GM12878 (cell line): ENCODE measurements around the gene SCN8A. TPM values are rescaled to one million over a fixed set of nuclear protein-coding genes. Genes with fewer than 3 reads are reported as not detected.

Source experiments
- ATAC-seq: fragments of 200-7000 bp; cut with Tn5 transposase; 3 replicates; pipeline ENCODE4 v1.9.1; 2020; ENCODE audit warnings: mild to moderate bottlenecking, moderate library complexity
- BruUV-seq: library from RNA; stranded (reverse); fragments of 400-500 nt; replicated peaks from 2 replicates; lab custom pipeline; 2021; lab: Mats Ljungman, UMichigan
- CTCF ChIA-PET: fragments of 300-600 bp; sonication (Branson Sonifier 250); formaldehyde crosslinking; extraction: SDS; loops from one replicate; lab custom pipeline; 2021; ENCODE audit warnings: inconsistent platforms; lab: Yijun Ruan, JAX
- POLR2A ChIA-PET: fragments of 350-600 bp; formaldehyde crosslinking; extraction: SDS; loops from one replicate; lab custom pipeline; 2021; ENCODE audit warnings: inconsistent platforms; lab: Charles Lee
- RAD21 ChIA-PET: fragments of 300-600 bp; sonication (Branson Sonifier 250); formaldehyde crosslinking; loops from one replicate; lab custom pipeline; 2023; ENCODE audit warnings: antibody characterized with exemption; ENCODE audit not compliant: unreplicated experiment; lab: Charles Lee
- SMC1A ChIA-PET: fragments of 300-600 bp; sonication (Branson Sonifier 250); formaldehyde crosslinking; loops from one replicate; lab custom pipeline; 2023; ENCODE audit not compliant: unreplicated experiment, uncharacterized antibody; lab: Charles Lee
- DNase-seq: peaks from one replicate; pipeline ENCODE4 v3.0.0-alpha.2; 2011; ENCODE audit warnings: low read depth, low spot score
- FAIRE-seq: peaks from 3 replicates; lab custom pipeline; 2011; peaks lifted over from hg19 to GRCh38; lab: Jason Lieb, UNC
- H2AFZ ChIP-seq: 2 replicates; pipeline ENCODE4 v1.6.0; 2011; ENCODE audit warnings: low read depth, low read length, control low read depth; ENCODE audit not compliant: control insufficient read depth
- H3K27ac ChIP-seq: 2 replicates; pipeline ENCODE4 v1.5.1; 2011; ENCODE audit warnings: control low read depth; ENCODE audit not compliant: control insufficient read depth, insufficient read depth
- H3K27me3 ChIP-seq, 2 experiments: replicated peaks in 1 of 2; 2 replicates each; pipeline versions ENCODE4 v1.6.0 to v1.6.1; 2011; ENCODE audit warnings: low read length in 1 of 2; ENCODE audit not compliant: control insufficient read depth in 2 of 2, insufficient read depth in 2 of 2
- H3K36me3 ChIP-seq, 2 experiments: 2 replicates each; pipeline ENCODE4 v1.5.1; 2011; ENCODE audit warnings: low read length in 1 of 2; ENCODE audit not compliant: control insufficient read depth in 2 of 2, insufficient read depth in 2 of 2
- H3K4me1 ChIP-seq: 2 replicates; pipeline ENCODE4 v1.6.1; 2011; ENCODE audit warnings: mild to moderate bottlenecking, low read length, moderate library complexity, mixed read lengths; ENCODE audit not compliant: control insufficient read depth, insufficient read depth
- H3K4me2 ChIP-seq: 2 replicates; pipeline ENCODE4 v1.6.0; 2011; ENCODE audit warnings: control low read depth; ENCODE audit not compliant: control insufficient read depth, insufficient read depth
- H3K4me3 ChIP-seq: fragments of 200-600 bp; sonication (generic); 2 replicates; pipeline ENCODE4 v1.5.1; 2016
- H3K79me2 ChIP-seq: 2 replicates; pipeline ENCODE4 v1.6.0; 2011; ENCODE audit warnings: low read length; ENCODE audit not compliant: control insufficient read depth, insufficient read depth
- H3K9ac ChIP-seq: 2 replicates; pipeline ENCODE4 v1.8.0; 2011; ENCODE audit warnings: low read length, control low read depth, mixed read lengths; ENCODE audit not compliant: control insufficient read depth, insufficient read depth
- H3K9me3 ChIP-seq: replicated peaks from 3 replicates; pipeline ENCODE4 v1.5.1; 2011; ENCODE audit warnings: mild to moderate bottlenecking, low read length; ENCODE audit not compliant: control insufficient read depth, insufficient read depth
- H4K20me1 ChIP-seq: 2 replicates; pipeline ENCODE4 v1.6.0; 2011; ENCODE audit not compliant: control insufficient read depth, insufficient read depth
- BRCA1 ChIP-seq: IDR thresholded peaks from 2 replicates; pipeline ENCODE4 v1.6.1; 2011; ENCODE audit warnings: low read depth, low read length, improper control_type of control experiment
- CHD2 ChIP-seq: IDR thresholded peaks from 2 replicates; pipeline ENCODE4 v1.6.1; 2011; ENCODE audit warnings: low read depth, low read length, improper control_type of control experiment, borderline replicate concordance
- CUX1 ChIP-seq: IDR thresholded peaks from 2 replicates; pipeline ENCODE4 v1.6.1; 2012; ENCODE audit warnings: improper control_type of control experiment, low read depth, low read length; ENCODE audit not compliant: insufficient replicate concordance
- GABPA ChIP-seq: IDR thresholded peaks from 2 replicates; pipeline ENCODE4 v1.6.1; 2014; ENCODE audit warnings: antibody characterized with exemption, low read depth, mild to moderate bottlenecking, inconsistent platforms
- GATAD2B ChIP-seq: fragments of 450-650 bp; conservative IDR thresholded peaks from 2 replicates; pipeline ENCODE4 v1.6.1; 2017; ENCODE audit warnings: low read depth, mild to moderate bottlenecking, moderate library complexity
- MAX ChIP-seq: IDR thresholded peaks from 2 replicates; pipeline ENCODE4 v1.6.1; 2012; ENCODE audit warnings: low read depth, low read length, improper control_type of control experiment
- MYC ChIP-seq: IDR thresholded peaks from 2 replicates; pipeline ENCODE4 v1.6.1; 2011; ENCODE audit warnings: mild to moderate bottlenecking, low read length, moderate library complexity, inconsistent platforms; ENCODE audit not compliant: insufficient read depth, insufficient replicate concordance, insufficient read length, severe bottlenecking
- NFXL1 ChIP-seq: fragments of 450-650 bp; IDR thresholded peaks from 2 replicates; pipeline ENCODE4 v1.6.1; 2017; ENCODE audit warnings: antibody characterized with exemption, mild to moderate bottlenecking, borderline replicate concordance
- NR2F1 ChIP-seq: fragments of 450-650 bp; conservative IDR thresholded peaks from 2 replicates; pipeline ENCODE4 v1.6.1; 2017; ENCODE audit warnings: mild to moderate bottlenecking
- NRF1 ChIP-seq: conservative IDR thresholded peaks from 2 replicates; pipeline ENCODE4 v1.6.1; 2011; ENCODE audit warnings: mild to moderate bottlenecking, low read depth, low read length, improper control_type of control experiment
- POLR2AphosphoS5 ChIP-seq: IDR thresholded peaks from 2 replicates; pipeline ENCODE4 v1.6.1; 2011; ENCODE audit warnings: mild to moderate bottlenecking, low read length, inconsistent platforms
- PRDM15 ChIP-seq: fragments of 450-650 bp; formaldehyde crosslinking; IDR thresholded peaks from 2 replicates; pipeline ENCODE4 v1.4.0; 2020; ENCODE audit warnings: mild to moderate bottlenecking, moderate library complexity
- SMARCA5 ChIP-seq: fragments of 450-650 bp; IDR thresholded peaks from 2 replicates; pipeline ENCODE4 v1.6.1; 2017; ENCODE audit warnings: mild to moderate bottlenecking
- YBX1 ChIP-seq: fragments of 450-650 bp; IDR thresholded peaks from 2 replicates; pipeline ENCODE4 v1.6.1; 2016; ENCODE audit warnings: antibody characterized with exemption
- ZNF384 ChIP-seq: IDR thresholded peaks from 2 replicates; pipeline ENCODE4 v1.6.1; 2012; ENCODE audit warnings: low read depth, mild to moderate bottlenecking, low read length, improper control_type of control experiment, borderline replicate concordance
- WGBS: methylation state at CpG from one replicate; pipeline ENCODE4 v1.1.6; 2016; ENCODE audit warnings: low lambda C conversion rate; ENCODE audit not compliant: insufficient replicate concordance, insufficient coverage; ENCODE audit errors: missing lambda C conversion rate; 5-methylcytosine and 5-hydroxymethylcytosine counted together
- in situ Hi-C: fragments of 300-500 bp; cut with MboI; formaldehyde crosslinking; loops from 9 replicates; pipeline ENCODE4 v1.14.3; 2018; ENCODE audit warnings: mixed read lengths
- intact Hi-C: fragments of 100-400 bp; cut with micrococcal nuclease; formaldehyde crosslinking; loops from one replicate; pipeline ENCODE4 v1.14.2; 2022; ENCODE audit not compliant: unreplicated experiment
- polyA plus RNA-seq, 11 experiments: library from polyadenylated mRNA; depleted of rRNA in 4 of 11; unstranded in 6 of 11; stranded (reverse) in 5 of 11; fragments of >200 nt; fragmentation: Nextera tagmentation in 4 of 11; fragmentation: Illumina TruSeq in 1 of 11; extraction: Ambion mirVana in 4 of 11; extraction: Trizol in 1 of 11; gene quantifications; 1 replicate in 1 of 11; 2 replicates in 10 of 11; pipeline versions ENCODE4 v1.2.1 to v1.2.3, GENCODE V29; 2011 to 2016; ENCODE audit warnings: inconsistent platforms in 2 of 11, missing spikeins in 2 of 11, low read depth in 1 of 11
- total RNA-seq, 4 experiments: library from RNA; depleted of rRNA in 3 of 4; stranded (reverse); fragments of >200 nt in 3 of 4; fragmentation: Illumina TruSeq in 1 of 4; extraction: Trizol in 1 of 4; gene quantifications; 2 replicates each; pipeline versions ENCODE4 v1.2.1 to v1.2.3, GENCODE V29; 2013 to 2021

The SCN8A gene
- total and polyA plus RNA-seq, 10 of the 15 experiments (the other 5 are each of a cell fraction or from before 2014, with no cell fraction given): 0.02 to 0.23 (median 0.06) TPM; not detected in 2

GRCh38 chr12:51784688-51785087 lies 193.7 kb downstream of the SCN8A start (continued):
- no peak for TF ChIP-seq NRF1
- no peak for TF ChIP-seq POLR2AphosphoS5
- TF ChIP-seq YBX1: no peak
- no peak for TF ChIP-seq BRCA1
- TF ChIP-seq SMARCA5: no peak

GRCh38 chr12:51785906-51786305 lies 194.9 kb downstream of the SCN8A start:
- H3K36me3 ChIP-seq: no peaks in the 10 kb centered on the region
- ATAC-seq: no peak
- no peaks in the 10 kb centered on the region for H4K20me1 ChIP-seq
- DNase-seq: no peak
- no peak overlapping the region for H2AFZ ChIP-seq
- intact Hi-C loops (no loop called here), in situ Hi-C loops (no loop called here)
- ChIA-PET CTCF (no interaction called here), RAD21 (no interaction called here), POLR2A (no interaction called here), SMC1A (no interaction called here)
- BruUV-seq: no TSS peak
- WGBS: 50% methylated on average over 2 of the region's 2 CpGs
- no peak overlapping the region for H3K4me2 ChIP-seq
- H3K9ac ChIP-seq: no peak overlapping the region
- H3K9me3 ChIP-seq: no peaks in the 10 kb centered on the region
- 0 out of 4 replicates have a peak, but pooled peaks cover 0 to 1% of the 10 kb centered on the region in 2 experiments for H3K27me3 ChIP-seq
- no peak overlapping the region for H3K4me3 ChIP-seq
- no peaks in the 10 kb centered on the region for H3K4me1 ChIP-seq
- no peak overlapping the region for H3K27ac ChIP-seq
- no peaks in the 10 kb centered on the region for H3K79me2 ChIP-seq
- FAIRE-seq: no peak
- no peak for TF ChIP-seq CHD2
- no peak for TF ChIP-seq YBX1
- no peak for TF ChIP-seq GABPA
- TF ChIP-seq NFXL1: no peak
- TF ChIP-seq NR2F1: no peak
- TF ChIP-seq MAX: no peak
- no peak for TF ChIP-seq MYC
- no peak for TF ChIP-seq PRDM15
- no peak for TF ChIP-seq ZNF384
- TF ChIP-seq GATAD2B: no peak
- TF ChIP-seq CUX1: no peak
